PC-9 (cell line): Measurements from ENCODE around the gene CDC42. TPM values are rescaled to one million over a fixed set of nuclear protein-coding genes. Genes with fewer than 3 reads are reported as not detected.

Experiments
- BruUV-seq: library from RNA; stranded (reverse); fragments of 400-500 nt; replicated peaks from 2 replicates; lab custom pipeline; 2021; lab: Mats Ljungman, UMichigan
- CTCF ChIA-PET: fragments of 300-600 bp; sonication (Branson Sonifier 250); formaldehyde crosslinking; loops from one replicate; lab custom pipeline; 2022; ENCODE audit warnings: antibody characterized with exemption; lab: Charles Lee
- POLR2A ChIA-PET: fragments of 300-600 bp; sonication (Branson Sonifier 250); formaldehyde crosslinking; loops from one replicate; lab custom pipeline; 2022; ENCODE audit warnings: antibody characterized with exemption; ENCODE audit not compliant: unreplicated experiment; lab: Charles Lee
- DNase-seq, 2 experiments: peaks; one replicate each; pipeline versions ENCODE4 v3.0.0 to v3.0.0-alpha.2; 2015 to 2022; ENCODE audit warnings: mixed read lengths in 1 of 2
- H2AFZ ChIP-seq: fragments of 200-600 bp; sonication (generic); 2 replicates; pipeline ENCODE4 v1.8.1; 2017; ENCODE audit warnings: antibody characterized with exemption
- H3F3A ChIP-seq: fragments of 200-600 bp; sonication (generic); 2 replicates; pipeline ENCODE4 v1.8.1; 2017; ENCODE audit warnings: antibody characterized with exemption, mild to moderate bottlenecking, low read depth; ENCODE audit not compliant: insufficient read depth
- H3K27ac ChIP-seq: fragments of 200-600 bp; sonication (generic); 2 replicates; pipeline ENCODE4 v1.6.1; 2016; ENCODE audit warnings: mixed run types
- H3K27me3 ChIP-seq: fragments of 200-600 bp; sonication (generic); 2 replicates; pipeline ENCODE4 v1.6.1; 2016; ENCODE audit warnings: low read depth, mixed run types; ENCODE audit not compliant: insufficient read depth
- H3K36me3 ChIP-seq: fragments of 200-600 bp; sonication (generic); 2 replicates; pipeline ENCODE4 v1.6.1; 2016; ENCODE audit warnings: low read depth, mixed run types
- H3K4me1 ChIP-seq: fragments of 200-600 bp; sonication (generic); replicated peaks from 2 replicates; pipeline ENCODE4 v1.6.1; 2016; ENCODE audit warnings: mixed run types; ENCODE audit not compliant: insufficient read depth
- H3K4me2 ChIP-seq: fragments of 200-600 bp; sonication (generic); 2 replicates; pipeline ENCODE4 v1.6.1; 2017; ENCODE audit warnings: mixed run types
- H3K4me3 ChIP-seq: fragments of 200-600 bp; sonication (generic); 2 replicates; pipeline ENCODE4 v1.6.1; 2016; ENCODE audit warnings: mixed run types
- H3K79me2 ChIP-seq: fragments of 200-600 bp; sonication (generic); 2 replicates; pipeline ENCODE4 v1.6.1; 2017; ENCODE audit warnings: low read depth, mixed run types
- H3K9me2 ChIP-seq: fragments of 200-600 bp; sonication (generic); 2 replicates; pipeline ENCODE4 v1.8.1; 2017; ENCODE audit warnings: mild to moderate bottlenecking; ENCODE audit not compliant: insufficient read depth
- H3K9me3 ChIP-seq: fragments of 200-600 bp; sonication (generic); 2 replicates; pipeline ENCODE4 v1.8.1; 2016; ENCODE audit warnings: low read depth; ENCODE audit not compliant: insufficient read depth
- H4K20me1 ChIP-seq: fragments of 200-600 bp; sonication (generic); 2 replicates; pipeline ENCODE4 v1.8.1; 2017; ENCODE audit not compliant: insufficient read depth
- CTCF ChIP-seq: fragments of 200-600 bp; sonication (generic); conservative IDR thresholded peaks from 2 replicates; pipeline ENCODE4 v1.6.1; 2017; ENCODE audit warnings: mixed run types, antibody characterized with exemption, mild to moderate bottlenecking, moderate library complexity
- EZH2 ChIP-seq: fragments of 200-600 bp; sonication (generic); IDR thresholded peaks from 2 replicates; pipeline ENCODE4 v1.8.0; 2017; ENCODE audit warnings: antibody characterized with exemption, low read depth
- intact Hi-C: fragments of 100-400 bp; cut with micrococcal nuclease; formaldehyde crosslinking; loops from one replicate; pipeline ENCODE4 v1.10.0; 2022; ENCODE audit not compliant: unreplicated experiment
- total RNA-seq: library from RNA; stranded (reverse); gene quantifications from 2 replicates; pipeline ENCODE4 v1.2.3, GENCODE V29; 2021

Gene CDC42
- total RNA-seq, 1 experiment from 2014 or later, result 183 TPM

- ChIA-PET POLR2A (no interaction called here), CTCF (no interaction called here)
- Histone ChIP-seq H3K36me3 (peaks cover 5% of the 10 kb centered on the region), H3K79me2 (no peaks in the 10 kb centered on the region), H3K4me1 (no peaks in the 10 kb centered on the region), H3K27me3 (no peaks in the 10 kb centered on the region), H3K9me2 (no peaks in the 10 kb centered on the region), H3K9me3 (no peaks in the 10 kb centered on the region), H3K4me3 (no peak overlapping the region), H3K4me2 (no peak overlapping the region), H4K20me1 (peaks cover 15% of the 10 kb centered on the region), H2AFZ (no peak overlapping the region), H3K27ac (no peak overlapping the region), H3F3A (peaks cover 3% of the 10 kb centered on the region; the same call in 1 of the 2 replicates)
- TF ChIP-seq EZH2 (no peak), CTCF (no peak)
- DNase-seq, result no peak
- intact Hi-C loops, result no loop called here
- BruUV-seq, result no TSS peak
These were observed 43.5 kb downstream of the CDC42 start for GRCh38 chr1:22096036-22096435.

- H3K27me3 ChIP-seq, result no peaks in the 10 kb centered on the region
- no peak overlapping the region for H3K4me3 ChIP-seq
- BruUV-seq, result no TSS peak
- peaks cover 11% of the 10 kb centered on the region for H4K20me1 ChIP-seq
- no peak overlapping the region for H3K27ac ChIP-seq
- H3K9me3 ChIP-seq, result no peaks in the 10 kb centered on the region
- peaks cover 3% of the 10 kb centered on the region; the same call in 1 of the 2 replicates for H3F3A ChIP-seq
- no peak overlapping the region for H2AFZ ChIP-seq
- no peaks in the 10 kb centered on the region for H3K9me2 ChIP-seq
- ChIA-PET CTCF (no interaction called here), POLR2A (no interaction called here)
- no peak overlapping the region for H3K4me2 ChIP-seq
- TF ChIP-seq CTCF (no peak), EZH2 (no peak)
- H3K4me1 ChIP-seq, result no peaks in the 10 kb centered on the region
- H3K79me2 ChIP-seq, result no peaks in the 10 kb centered on the region
- intact Hi-C loops, result no loop called here
- DNase-seq, result no peak
- H3K36me3 ChIP-seq, result peaks cover 5% of the 10 kb centered on the region
These were observed 44.0 kb downstream of the CDC42 start for GRCh38 chr1:22096463-22096862.

GRCh38 chr1:22098752-22099151, 46.2 kb downstream of the CDC42 start:
- TF ChIP-seq CTCF (no peak), EZH2 (no peak)
- intact Hi-C loops, result no loop called here
- DNase-seq, result no peak
- Histone ChIP-seq H3K27me3 (no peaks in the 10 kb centered on the region), H3K4me2 (no peak overlapping the region), H3K36me3 (peaks cover 5% of the 10 kb centered on the region; the same call in 1 of the 2 replicates), H3K4me3 (no peak overlapping the region), H4K20me1 (peaks cover 5% of the 10 kb centered on the region; the same call in 1 of the 2 replicates), H3K9me3 (no peaks in the 10 kb centered on the region), H3F3A (peaks cover 3% of the 10 kb centered on the region; the same call in 1 of the 2 replicates), H3K9me2 (no peaks in the 10 kb centered on the region), H3K27ac (no peak overlapping the region), H2AFZ (no peak overlapping the region), H3K79me2 (no peaks in the 10 kb centered on the region), H3K4me1 (no peaks in the 10 kb centered on the region)
- ChIA-PET POLR2A (no interaction called here), CTCF (interaction anchor here (0.6 kb wide), 1 partner anchor 103 kb away, joined by 7 read pairs; no protein-coding TSS in a partner anchor)
- BruUV-seq, result no TSS peak
